ENCODE measurements around the gene GABRD. TPM values are rescaled to one million over a fixed set of nuclear protein-coding genes. Genes with fewer than 3 reads are reported as not detected.

The GABRD gene
- total and polyA plus RNA-seq, 10 of the 15 experiments (the other 5 are each of a cell fraction or from before 2014, with no cell fraction given) = not detected

DNA sequence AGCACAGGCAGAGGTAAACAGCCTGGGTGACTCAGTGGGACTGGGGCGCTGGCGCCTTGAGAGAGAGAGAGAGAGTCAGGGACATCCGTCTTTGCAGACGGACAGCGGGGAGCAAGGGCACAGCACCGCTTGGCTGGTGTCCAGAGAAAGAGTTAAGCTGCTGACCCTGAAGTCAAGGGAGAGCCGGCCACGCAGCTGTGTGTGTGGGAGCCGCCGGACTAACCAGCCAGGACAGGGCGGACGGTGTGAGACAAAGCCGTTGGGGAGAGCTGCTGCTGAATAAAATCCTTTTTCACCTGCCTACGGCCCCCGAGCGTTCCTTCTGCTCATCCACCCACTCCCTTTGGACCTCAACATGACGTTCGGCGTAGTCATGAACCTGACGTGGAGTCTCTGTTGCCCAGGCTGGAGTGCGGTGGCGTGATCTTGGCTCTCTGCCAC is 30.0 kb upstream of the GABRD start:
- Histone ChIP-seq H3K4me2 (ENCODE audit: control insufficient read depth, insufficient read depth) (no peak overlapping the region), H3K9me3 (replicated peaks; ENCODE audit: control insufficient read depth, insufficient read depth, low read length) (no peaks in the 10 kb centered on the region), H3K27me3 (replicated peaks in 1 of 2; ENCODE audit: control insufficient read depth in 2 of 2, insufficient read depth in 2 of 2, low read length in 1 of 2) (no peaks in the 10 kb centered on the region), H3K36me3 (ENCODE audit: control insufficient read depth in 2 of 2, insufficient read depth in 2 of 2, low read length in 1 of 2) (no peaks in the 10 kb centered on the region), H3K4me1 (ENCODE audit: control insufficient read depth, insufficient read depth, low read length) (no peaks in the 10 kb centered on the region), H3K79me2 (ENCODE audit: control insufficient read depth, insufficient read depth, low read length) (no peaks in the 10 kb centered on the region), H3K4me3 (no peak overlapping the region), H3K27ac (ENCODE audit: control insufficient read depth, insufficient read depth) (no peak overlapping the region), H4K20me1 (ENCODE audit: control insufficient read depth, insufficient read depth) (no peaks in the 10 kb centered on the region), H2AFZ (ENCODE audit: control insufficient read depth, low read depth, low read length) (no peak overlapping the region), H3K9ac (ENCODE audit: control insufficient read depth, insufficient read depth, low read length) (no peak overlapping the region)
- POLR2A ChIA-PET = no interaction called here
- no TSS peak for BruUV-seq (replicated peaks)
- ATAC-seq (no peak), DNase-seq (ENCODE audit: low read depth, low spot score) (no peak), FAIRE-seq (no peak)
- CTCF ChIA-PET = no interaction called here
- SMC1A ChIA-PET (ENCODE audit: uncharacterized antibody, unreplicated experiment) = no interaction called here
- in situ Hi-C loops (cut with MboI) = no loop called here
- TF ChIP-seq TCF7 (IDR thresholded peaks at IDR 0.05; ENCODE audit: borderline replicate concordance) = no peak
- TF ChIP-seq, protein P1, sequence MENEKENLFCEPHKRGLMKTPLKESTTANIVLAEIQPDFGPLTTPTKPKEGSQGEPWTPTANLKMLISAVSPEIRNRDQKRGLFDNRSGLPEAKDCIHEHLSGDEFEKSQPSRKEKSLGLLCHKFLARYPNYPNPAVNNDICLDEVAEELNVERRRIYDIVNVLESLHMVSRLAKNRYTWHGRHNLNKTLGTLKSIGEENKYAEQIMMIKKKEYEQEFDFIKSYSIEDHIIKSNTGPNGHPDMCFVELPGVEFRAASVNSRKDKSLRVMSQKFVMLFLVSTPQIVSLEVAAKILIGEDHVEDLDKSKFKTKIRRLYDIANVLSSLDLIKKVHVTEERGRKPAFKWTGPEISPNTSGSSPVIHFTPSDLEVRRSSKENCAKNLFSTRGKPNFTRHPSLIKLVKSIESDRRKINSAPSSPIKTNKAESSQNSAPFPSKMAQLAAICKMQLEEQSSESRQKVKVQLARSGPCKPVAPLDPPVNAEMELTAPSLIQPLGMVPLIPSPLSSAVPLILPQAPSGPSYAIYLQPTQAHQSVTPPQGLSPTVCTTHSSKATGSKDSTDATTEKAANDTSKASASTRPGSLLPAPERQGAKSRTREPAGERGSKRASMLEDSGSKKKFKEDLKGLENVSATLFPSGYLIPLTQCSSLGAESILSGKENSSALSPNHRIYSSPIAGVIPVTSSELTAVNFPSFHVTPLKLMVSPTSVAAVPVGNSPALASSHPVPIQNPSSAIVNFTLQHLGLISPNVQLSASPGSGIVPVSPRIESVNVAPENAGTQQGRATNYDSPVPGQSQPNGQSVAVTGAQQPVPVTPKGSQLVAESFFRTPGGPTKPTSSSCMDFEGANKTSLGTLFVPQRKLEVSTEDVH (IDR thresholded peaks at IDR 0.05; ENCODE audit: low read depth, partially characterized antibody) = no peak
- TF ChIP-seq BACH1 (IDR thresholded peaks at IDR 0.05; ENCODE audit: borderline replicate concordance) = no peak
- no peak for TF ChIP-seq PAX8 (IDR thresholded peaks at IDR 0.05)
- TF ChIP-seq FOXK2 (IDR thresholded peaks at IDR 0.05) = no peak
- TF ChIP-seq SREBF2 (IDR thresholded peaks at IDR 0.05; ENCODE audit: low read length) = no peak
- TF ChIP-seq, protein P2, sequence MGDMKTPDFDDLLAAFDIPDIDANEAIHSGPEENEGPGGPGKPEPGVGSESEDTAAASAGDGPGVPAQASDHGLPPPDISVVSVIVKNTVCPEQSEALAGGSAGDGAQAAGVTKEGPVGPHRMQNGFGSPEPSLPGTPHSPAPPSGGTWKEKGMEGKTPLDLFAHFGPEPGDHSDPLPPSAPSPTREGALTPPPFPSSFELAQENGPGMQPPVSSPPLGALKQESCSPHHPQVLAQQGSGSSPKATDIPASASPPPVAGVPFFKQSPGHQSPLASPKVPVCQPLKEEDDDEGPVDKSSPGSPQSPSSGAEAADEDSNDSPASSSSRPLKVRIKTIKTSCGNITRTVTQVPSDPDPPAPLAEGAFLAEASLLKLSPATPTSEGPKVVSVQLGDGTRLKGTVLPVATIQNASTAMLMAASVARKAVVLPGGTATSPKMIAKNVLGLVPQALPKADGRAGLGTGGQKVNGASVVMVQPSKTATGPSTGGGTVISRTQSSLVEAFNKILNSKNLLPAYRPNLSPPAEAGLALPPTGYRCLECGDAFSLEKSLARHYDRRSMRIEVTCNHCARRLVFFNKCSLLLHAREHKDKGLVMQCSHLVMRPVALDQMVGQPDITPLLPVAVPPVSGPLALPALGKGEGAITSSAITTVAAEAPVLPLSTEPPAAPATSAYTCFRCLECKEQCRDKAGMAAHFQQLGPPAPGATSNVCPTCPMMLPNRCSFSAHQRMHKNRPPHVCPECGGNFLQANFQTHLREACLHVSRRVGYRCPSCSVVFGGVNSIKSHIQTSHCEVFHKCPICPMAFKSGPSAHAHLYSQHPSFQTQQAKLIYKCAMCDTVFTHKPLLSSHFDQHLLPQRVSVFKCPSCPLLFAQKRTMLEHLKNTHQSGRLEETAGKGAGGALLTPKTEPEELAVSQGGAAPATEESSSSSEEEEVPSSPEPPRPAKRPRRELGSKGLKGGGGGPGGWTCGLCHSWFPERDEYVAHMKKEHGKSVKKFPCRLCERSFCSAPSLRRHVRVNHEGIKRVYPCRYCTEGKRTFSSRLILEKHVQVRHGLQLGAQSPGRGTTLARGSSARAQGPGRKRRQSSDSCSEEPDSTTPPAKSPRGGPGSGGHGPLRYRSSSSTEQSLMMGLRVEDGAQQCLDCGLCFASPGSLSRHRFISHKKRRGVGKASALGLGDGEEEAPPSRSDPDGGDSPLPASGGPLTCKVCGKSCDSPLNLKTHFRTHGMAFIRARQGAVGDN (IDR thresholded peaks at IDR 0.05) = no peak
- TF ChIP-seq, protein P3, sequence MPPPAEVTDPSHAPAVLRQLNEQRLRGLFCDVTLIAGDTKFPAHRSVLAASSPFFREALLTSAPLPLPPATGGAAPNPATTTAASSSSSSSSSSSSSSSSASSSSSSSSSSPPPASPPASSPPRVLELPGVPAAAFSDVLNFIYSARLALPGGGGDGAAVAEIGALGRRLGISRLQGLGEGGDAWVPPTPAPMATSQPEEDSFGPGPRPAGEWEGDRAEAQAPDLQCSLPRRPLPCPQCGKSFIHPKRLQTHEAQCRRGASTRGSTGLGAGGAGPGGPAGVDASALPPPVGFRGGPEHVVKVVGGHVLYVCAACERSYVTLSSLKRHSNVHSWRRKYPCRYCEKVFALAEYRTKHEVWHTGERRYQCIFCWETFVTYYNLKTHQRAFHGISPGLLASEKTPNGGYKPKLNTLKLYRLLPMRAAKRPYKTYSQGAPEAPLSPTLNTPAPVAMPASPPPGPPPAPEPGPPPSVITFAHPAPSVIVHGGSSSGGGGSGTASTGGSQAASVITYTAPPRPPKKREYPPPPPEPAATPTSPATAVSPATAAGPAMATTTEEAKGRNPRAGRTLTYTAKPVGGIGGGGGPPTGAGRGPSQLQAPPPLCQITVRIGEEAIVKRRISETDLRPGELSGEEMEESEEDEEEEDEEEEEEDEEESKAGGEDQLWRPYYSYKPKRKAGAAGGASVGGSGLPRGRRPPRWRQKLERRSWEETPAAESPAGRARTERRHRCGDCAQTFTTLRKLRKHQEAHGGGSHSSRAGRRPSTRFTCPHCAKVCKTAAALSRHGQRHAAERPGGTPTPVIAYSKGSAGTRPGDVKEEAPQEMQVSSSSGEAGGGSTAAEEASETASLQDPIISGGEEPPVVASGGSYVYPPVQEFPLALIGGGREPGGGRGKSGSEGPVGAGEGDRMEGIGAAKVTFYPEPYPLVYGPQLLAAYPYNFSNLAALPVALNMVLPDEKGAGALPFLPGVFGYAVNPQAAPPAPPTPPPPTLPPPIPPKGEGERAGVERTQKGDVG (CRISPR knock-in tag; IDR thresholded peaks at IDR 0.05) = no peak
- no peak for TF ChIP-seq SUPT20H (IDR thresholded peaks at IDR 0.05; ENCODE audit: borderline replicate concordance, control insufficient read depth, low read depth, low read length)
- intact Hi-C loops (cut with micrococcal nuclease; ENCODE audit: unreplicated experiment) = no loop called here
- RAD21 ChIA-PET (ENCODE audit: unreplicated experiment) = no interaction called here
- 64% methylated on average over 22 of the region's 22 CpGs for WGBS (ENCODE audit: insufficient coverage, insufficient replicate concordance, low lambda C conversion rate, missing lambda C conversion rate)

Measured in GM12878 (cell line).